Measurements from ENCODE around the gene ZNF385D.

ZNF385D gene

DNA sequence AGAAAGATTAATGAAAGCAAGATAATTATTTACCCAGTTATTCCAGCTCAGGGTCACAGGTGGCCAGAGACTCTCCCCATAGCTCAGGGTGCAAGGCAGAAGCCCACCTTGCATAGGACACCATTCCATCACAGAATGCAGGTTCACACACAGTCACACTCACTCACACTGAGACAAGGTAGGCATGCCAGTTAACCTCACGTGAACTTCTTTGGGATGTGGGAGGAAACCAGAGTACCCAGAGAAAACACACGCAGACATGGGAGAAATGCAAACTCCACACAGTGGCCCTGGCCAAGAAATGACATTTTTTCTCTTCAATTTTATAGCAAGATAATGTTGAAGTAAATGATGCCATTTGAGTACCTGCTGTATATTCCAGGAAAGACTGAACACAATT, 106.7 kb downstream of the ZNF385D start:
- DNase-seq (ENCODE audit: extremely low read depth, insufficient read length), result no peak
- no peak overlapping the region for H3K4me3 ChIP-seq (replicated peaks; ENCODE audit: low read depth, low read length)
- H3K27me3 ChIP-seq (replicated peaks; ENCODE audit: control insufficient read depth, insufficient read depth, low read length), result no peaks in the 10 kb centered on the region
- TF ChIP-seq, protein P1, sequence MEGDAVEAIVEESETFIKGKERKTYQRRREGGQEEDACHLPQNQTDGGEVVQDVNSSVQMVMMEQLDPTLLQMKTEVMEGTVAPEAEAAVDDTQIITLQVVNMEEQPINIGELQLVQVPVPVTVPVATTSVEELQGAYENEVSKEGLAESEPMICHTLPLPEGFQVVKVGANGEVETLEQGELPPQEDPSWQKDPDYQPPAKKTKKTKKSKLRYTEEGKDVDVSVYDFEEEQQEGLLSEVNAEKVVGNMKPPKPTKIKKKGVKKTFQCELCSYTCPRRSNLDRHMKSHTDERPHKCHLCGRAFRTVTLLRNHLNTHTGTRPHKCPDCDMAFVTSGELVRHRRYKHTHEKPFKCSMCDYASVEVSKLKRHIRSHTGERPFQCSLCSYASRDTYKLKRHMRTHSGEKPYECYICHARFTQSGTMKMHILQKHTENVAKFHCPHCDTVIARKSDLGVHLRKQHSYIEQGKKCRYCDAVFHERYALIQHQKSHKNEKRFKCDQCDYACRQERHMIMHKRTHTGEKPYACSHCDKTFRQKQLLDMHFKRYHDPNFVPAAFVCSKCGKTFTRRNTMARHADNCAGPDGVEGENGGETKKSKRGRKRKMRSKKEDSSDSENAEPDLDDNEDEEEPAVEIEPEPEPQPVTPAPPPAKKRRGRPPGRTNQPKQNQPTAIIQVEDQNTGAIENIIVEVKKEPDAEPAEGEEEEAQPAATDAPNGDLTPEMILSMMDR (IDR thresholded peaks at IDR 0.05; ENCODE audit: insufficient read depth, low read length, poor library complexity, severe bottlenecking), result no peak
- no peaks in the 10 kb centered on the region for H3K36me3 ChIP-seq (ENCODE audit: control insufficient read depth, insufficient read depth, low read length)

DNA sequence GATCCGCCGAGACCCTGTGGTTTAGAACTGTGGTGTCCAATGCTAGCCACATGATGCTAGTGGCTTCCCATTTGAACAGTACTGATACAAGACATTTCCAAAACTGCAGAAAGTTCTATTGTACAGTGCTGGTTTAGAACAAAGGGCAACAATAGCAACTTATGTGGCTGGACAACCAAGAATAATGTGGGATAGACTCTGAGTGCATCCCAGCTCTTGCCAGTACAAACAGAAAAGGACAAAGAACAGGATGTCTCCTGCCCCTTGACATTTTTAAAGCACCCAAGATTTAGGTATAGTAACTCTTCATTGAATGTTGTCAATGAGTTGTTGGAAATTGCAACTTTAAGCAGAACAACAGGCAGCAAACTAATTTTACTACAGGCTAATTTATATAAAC, 107.3 kb downstream of the ZNF385D start:
- no peak for DNase-seq (ENCODE audit: extremely low read depth, insufficient read length)
- no peak overlapping the region for H3K4me3 ChIP-seq (replicated peaks; ENCODE audit: low read depth, low read length)
- TF ChIP-seq, protein P1 (IDR thresholded peaks at IDR 0.05; ENCODE audit: insufficient read depth, low read length, poor library complexity, severe bottlenecking), result no peak
- no peaks in the 10 kb centered on the region for H3K36me3 ChIP-seq (ENCODE audit: control insufficient read depth, insufficient read depth, low read length)
- no peaks in the 10 kb centered on the region for H3K27me3 ChIP-seq (replicated peaks; ENCODE audit: control insufficient read depth, insufficient read depth, low read length)

DNA sequence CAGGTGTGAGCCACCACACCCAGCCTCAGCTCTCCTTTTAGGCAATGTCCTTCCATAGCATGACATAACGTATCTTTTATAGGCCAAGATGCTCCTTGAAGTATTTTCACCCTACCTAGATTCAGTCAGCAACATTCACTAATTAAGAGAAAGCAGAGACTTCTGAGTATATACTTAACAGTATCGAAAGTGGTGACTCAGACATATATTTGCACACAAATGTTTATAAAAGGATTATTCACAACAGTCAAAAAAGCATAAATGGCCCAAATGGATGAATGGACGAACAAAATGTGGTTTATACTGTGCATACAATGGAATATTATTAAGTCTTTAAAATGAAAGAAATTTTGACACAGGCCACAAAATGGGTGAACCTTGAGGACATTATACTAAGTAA, 108.6 kb downstream of the ZNF385D start:
- TF ChIP-seq, protein P1 (IDR thresholded peaks at IDR 0.05; ENCODE audit: insufficient read depth, low read length, poor library complexity, severe bottlenecking), result no peak
- Histone ChIP-seq H3K27me3 (replicated peaks; ENCODE audit: control insufficient read depth, insufficient read depth, low read length) (no peaks in the 10 kb centered on the region), H3K4me3 (replicated peaks; ENCODE audit: low read depth, low read length) (no peak overlapping the region), H3K36me3 (ENCODE audit: control insufficient read depth, insufficient read depth, low read length) (no peaks in the 10 kb centered on the region)
- DNase-seq (ENCODE audit: extremely low read depth, insufficient read length), result no peak

DNA sequence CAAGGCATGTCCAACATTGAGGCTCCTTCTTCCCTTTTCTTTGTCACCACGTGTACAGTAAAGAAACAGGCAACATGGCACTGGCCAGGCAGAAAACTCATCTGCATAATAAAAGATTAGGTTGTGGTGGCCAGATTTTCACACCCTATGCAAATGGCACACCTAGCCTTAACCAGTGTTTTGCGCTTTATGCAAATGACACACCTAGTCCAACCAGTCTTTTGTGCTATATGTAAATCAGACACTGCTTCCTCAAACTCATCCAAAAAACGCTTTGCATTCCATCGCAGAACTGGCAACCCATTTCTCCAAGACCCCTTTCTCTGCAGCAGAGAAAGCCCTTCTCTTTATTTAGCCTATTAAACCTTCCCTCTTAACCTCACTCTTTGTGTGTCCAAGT, 109.1 kb downstream of the ZNF385D start:
- H3K4me3 ChIP-seq (replicated peaks; ENCODE audit: low read depth, low read length), result no peak overlapping the region
- no peaks in the 10 kb centered on the region for H3K36me3 ChIP-seq (ENCODE audit: control insufficient read depth, insufficient read depth, low read length)
- TF ChIP-seq, protein P1 (IDR thresholded peaks at IDR 0.05; ENCODE audit: insufficient read depth, low read length, poor library complexity, severe bottlenecking), result no peak
- DNase-seq (ENCODE audit: extremely low read depth, insufficient read length), result no peak
- H3K27me3 ChIP-seq (replicated peaks; ENCODE audit: control insufficient read depth, insufficient read depth, low read length), result no peaks in the 10 kb centered on the region

DNA sequence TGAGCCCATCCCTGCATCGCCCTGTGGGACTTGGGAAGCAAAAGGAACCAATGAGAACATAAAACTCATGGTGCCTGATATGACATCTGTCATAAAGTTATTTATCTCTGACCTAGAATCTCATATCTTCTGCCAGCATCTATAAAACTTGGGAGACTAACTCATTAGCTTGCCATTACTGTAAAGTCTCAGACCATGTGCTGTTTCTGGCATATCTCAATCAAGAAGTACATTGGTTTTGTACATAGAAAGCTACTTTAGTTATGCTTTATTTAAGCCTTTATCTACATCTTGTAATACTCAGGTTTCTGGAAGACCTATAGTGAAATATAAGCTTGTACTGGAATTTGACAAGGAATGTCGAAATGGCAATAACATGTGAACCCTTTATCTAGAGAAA, 112.5 kb downstream of the ZNF385D start:
- no peaks in the 10 kb centered on the region for H3K36me3 ChIP-seq (ENCODE audit: control insufficient read depth, insufficient read depth, low read length)
- TF ChIP-seq, protein P1 (IDR thresholded peaks at IDR 0.05; ENCODE audit: insufficient read depth, low read length, poor library complexity, severe bottlenecking), result no peak
- H3K4me3 ChIP-seq (replicated peaks; ENCODE audit: low read depth, low read length), result no peak overlapping the region
- no peak for DNase-seq (ENCODE audit: extremely low read depth, insufficient read length)
- no peaks in the 10 kb centered on the region for H3K27me3 ChIP-seq (replicated peaks; ENCODE audit: control insufficient read depth, insufficient read depth, low read length)

DNA sequence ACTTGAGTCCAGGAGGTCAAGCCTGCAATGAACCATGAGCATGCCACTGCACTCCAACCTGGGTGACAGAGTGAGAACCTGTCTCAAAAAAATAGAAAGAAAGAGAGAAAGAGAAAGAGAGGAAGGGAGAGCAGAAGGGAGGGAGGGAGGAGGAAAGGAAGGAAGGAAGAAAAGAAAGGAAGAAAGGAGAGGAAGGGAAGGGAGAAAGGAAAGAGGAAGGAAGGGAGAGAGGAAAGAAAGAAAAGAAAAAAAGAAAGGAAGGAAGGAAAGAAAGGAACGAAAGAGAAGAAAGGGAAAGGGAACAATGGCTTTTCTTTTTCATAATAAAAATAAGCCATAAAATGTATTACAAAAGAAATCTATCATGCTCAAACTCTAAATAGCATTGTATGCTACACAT, 116.9 kb downstream of the ZNF385D start:
- TF ChIP-seq, protein P1 (IDR thresholded peaks at IDR 0.05; ENCODE audit: insufficient read depth, low read length, poor library complexity, severe bottlenecking), result no peak

More for the DNA sequence above, 116.9 kb downstream of the ZNF385D start:
- H3K36me3 ChIP-seq (ENCODE audit: control insufficient read depth, insufficient read depth, low read length), result no peaks in the 10 kb centered on the region
- DNase-seq (ENCODE audit: extremely low read depth, insufficient read length), result no peak
- no peak overlapping the region for H3K4me3 ChIP-seq (replicated peaks; ENCODE audit: low read depth, low read length)
- no peaks in the 10 kb centered on the region for H3K27me3 ChIP-seq (replicated peaks; ENCODE audit: control insufficient read depth, insufficient read depth, low read length)

Data from GM06990 (cell line).